A549 (cell line): ENCODE results near the gene ODAD3.

Experiments used
- CHD2 ChIP-seq: fragments of 150-350 bp; IDR thresholded peaks from 2 replicates; pipeline ENCODE4 v1.6.1; 2014; ENCODE audit warnings: low read length; ENCODE audit not compliant: partially characterized antibody
- CTCF ChIP-seq: fragments of >200 bp; sonication (Bioruptor Twin); formaldehyde crosslinking; IDR thresholded peaks from 3 replicates; pipeline ENCODE4 v1.5.1; 2016
- EP300 ChIP-seq, 2 experiments: fragments of >200 bp; sonication (Bioruptor Twin); formaldehyde crosslinking; IDR thresholded peaks; 2 replicates in 1 of 2; 3 replicates in 1 of 2; pipeline ENCODE4 v1.6.1; 2016 to 2017
- MYC ChIP-seq: IDR thresholded peaks from 2 replicates; pipeline ENCODE4 v1.6.1; 2012; ENCODE audit warnings: mild to moderate bottlenecking, inconsistent platforms, low read length, improper control_type of control experiment, borderline replicate concordance
- POLR2A ChIP-seq: IDR thresholded peaks from 2 replicates; pipeline ENCODE4 v1.6.1; 2012; ENCODE audit warnings: mild to moderate bottlenecking, low read length
- TF ChIP-seq, protein P1 (sequence below): IDR thresholded peaks from 2 replicates; pipeline ENCODE4 v1.6.1; 2012

- TF ChIP-seq POLR2A, result no peak
- no peak for TF ChIP-seq CHD2
- no peak for TF ChIP-seq CTCF
- TF ChIP-seq, protein P1, sequence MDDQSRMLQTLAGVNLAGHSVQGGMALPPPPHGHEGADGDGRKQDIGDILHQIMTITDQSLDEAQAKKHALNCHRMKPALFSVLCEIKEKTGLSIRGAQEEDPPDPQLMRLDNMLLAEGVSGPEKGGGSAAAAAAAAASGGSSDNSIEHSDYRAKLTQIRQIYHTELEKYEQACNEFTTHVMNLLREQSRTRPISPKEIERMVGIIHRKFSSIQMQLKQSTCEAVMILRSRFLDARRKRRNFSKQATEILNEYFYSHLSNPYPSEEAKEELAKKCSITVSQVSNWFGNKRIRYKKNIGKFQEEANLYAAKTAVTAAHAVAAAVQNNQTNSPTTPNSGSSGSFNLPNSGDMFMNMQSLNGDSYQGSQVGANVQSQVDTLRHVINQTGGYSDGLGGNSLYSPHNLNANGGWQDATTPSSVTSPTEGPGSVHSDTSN, result no peak
- no peak for TF ChIP-seq EP300 (IDR thresholded peaks at IDR 0.05)
- no peak for TF ChIP-seq MYC
Measured at GRCh38 chr19:11447347-11448262, 12.7 kb upstream of the ODAD3 start.
